H1 (cell line): ENCODE data around the gene ATP2B3.

Experiments
- CHD1 ChIP-seq: IDR thresholded peaks from 2 replicates; pipeline ENCODE4 v1.6.1; 2012; ENCODE audit warnings: low read depth, low read length, improper control_type of control experiment
- CREB1 ChIP-seq: IDR thresholded peaks from 2 replicates; pipeline ENCODE4 v1.6.1; 2012; ENCODE audit warnings: inconsistent platforms
- EP300 ChIP-seq, 2 experiments: IDR thresholded peaks; 1 replicate in 1 of 2; 2 replicates in 1 of 2; pipeline ENCODE4 v1.6.1; 2011 to 2012; ENCODE audit warnings: low read depth in 2 of 2, low read length in 2 of 2, mild to moderate bottlenecking in 2 of 2, borderline replicate concordance in 1 of 2, inconsistent platforms in 1 of 2, moderate library complexity in 1 of 2
- EZH2 ChIP-seq: fragments of 200-600 bp; sonication (generic); IDR thresholded peaks from 2 replicates; pipeline ENCODE4 v1.7.1; 2012; ENCODE audit warnings: low read depth, mild to moderate bottlenecking, moderate library complexity, low read length, inconsistent platforms; ENCODE audit not compliant: severe bottlenecking
- GABPA ChIP-seq: IDR thresholded peaks from 2 replicates; pipeline ENCODE4 v1.6.1; 2011; ENCODE audit warnings: mild to moderate bottlenecking, low read length, moderate library complexity, borderline replicate concordance; ENCODE audit not compliant: insufficient read depth
- JUN ChIP-seq: IDR thresholded peaks from 2 replicates; pipeline ENCODE4 v1.6.1; 2011; ENCODE audit warnings: low read depth, mild to moderate bottlenecking, improper control_type of control experiment, low read length
- POLR2A ChIP-seq, 2 experiments: IDR thresholded peaks; 1 replicate in 1 of 2; 2 replicates in 1 of 2; pipeline ENCODE4 v1.6.1; 2011; ENCODE audit warnings: low read depth in 2 of 2, low read length in 2 of 2, mild to moderate bottlenecking in 2 of 2; ENCODE audit errors: control extremely low read depth in 1 of 2
- POLR2AphosphoS5 ChIP-seq: IDR thresholded peaks from 2 replicates; pipeline ENCODE4 v1.6.1; 2011; ENCODE audit warnings: low read depth, low read length
- RAD21 ChIP-seq, 2 experiments: IDR thresholded peaks in 1 of 2; conservative IDR thresholded peaks in 1 of 2; 2 replicates each; pipeline ENCODE4 v1.6.1; 2011; ENCODE audit warnings: low read depth in 2 of 2, low read length in 2 of 2, improper control_type of control experiment in 1 of 2, inconsistent platforms in 1 of 2, mild to moderate bottlenecking in 1 of 2, moderate library complexity in 1 of 2
- TBP ChIP-seq: IDR thresholded peaks from 2 replicates; pipeline ENCODE4 v1.6.1; 2011; ENCODE audit warnings: low read depth, low read length, improper control_type of control experiment
- TF ChIP-seq, protein P1 (sequence below), 3 experiments: IDR thresholded peaks; 1 replicate in 2 of 3; 2 replicates in 1 of 3; pipeline versions ENCODE4 v1.5.1 to v1.6.1; 2011; ENCODE audit warnings: low read length in 3 of 3, mild to moderate bottlenecking in 3 of 3, inconsistent platforms in 2 of 3, low read depth in 1 of 3, moderate library complexity in 1 of 3; ENCODE audit not compliant: insufficient read depth in 1 of 3; ENCODE audit errors: control extremely low read depth in 1 of 3

DNA sequence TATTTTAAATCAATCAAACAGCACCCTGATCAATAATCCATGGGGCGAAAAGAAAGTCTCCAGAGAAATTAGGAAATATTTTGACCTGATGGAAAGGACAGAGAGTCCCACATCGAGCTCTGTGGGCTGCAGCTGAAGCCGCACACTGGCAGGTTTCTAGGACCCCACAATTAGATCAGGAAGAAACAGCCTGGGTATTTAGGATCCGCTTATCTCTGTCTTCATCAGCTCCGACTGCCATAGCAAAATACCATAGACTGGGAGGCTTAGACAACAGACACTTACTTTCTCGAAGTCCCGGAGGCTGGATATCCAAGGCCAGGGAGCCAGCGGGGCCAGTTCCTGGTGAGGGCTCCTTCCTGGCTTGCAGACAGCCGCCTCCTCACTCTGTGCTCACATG lies 45.1 kb downstream of the ATP2B3 start:
- TF ChIP-seq, protein P1, sequence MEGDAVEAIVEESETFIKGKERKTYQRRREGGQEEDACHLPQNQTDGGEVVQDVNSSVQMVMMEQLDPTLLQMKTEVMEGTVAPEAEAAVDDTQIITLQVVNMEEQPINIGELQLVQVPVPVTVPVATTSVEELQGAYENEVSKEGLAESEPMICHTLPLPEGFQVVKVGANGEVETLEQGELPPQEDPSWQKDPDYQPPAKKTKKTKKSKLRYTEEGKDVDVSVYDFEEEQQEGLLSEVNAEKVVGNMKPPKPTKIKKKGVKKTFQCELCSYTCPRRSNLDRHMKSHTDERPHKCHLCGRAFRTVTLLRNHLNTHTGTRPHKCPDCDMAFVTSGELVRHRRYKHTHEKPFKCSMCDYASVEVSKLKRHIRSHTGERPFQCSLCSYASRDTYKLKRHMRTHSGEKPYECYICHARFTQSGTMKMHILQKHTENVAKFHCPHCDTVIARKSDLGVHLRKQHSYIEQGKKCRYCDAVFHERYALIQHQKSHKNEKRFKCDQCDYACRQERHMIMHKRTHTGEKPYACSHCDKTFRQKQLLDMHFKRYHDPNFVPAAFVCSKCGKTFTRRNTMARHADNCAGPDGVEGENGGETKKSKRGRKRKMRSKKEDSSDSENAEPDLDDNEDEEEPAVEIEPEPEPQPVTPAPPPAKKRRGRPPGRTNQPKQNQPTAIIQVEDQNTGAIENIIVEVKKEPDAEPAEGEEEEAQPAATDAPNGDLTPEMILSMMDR (IDR thresholded peaks at IDR 0.05; ENCODE audit: control extremely low read depth in 1 of 3, insufficient read depth in 1 of 3, low read depth in 1 of 3, low read length in 3 of 3) = no peak
- TF ChIP-seq RAD21 (IDR thresholded peaks at IDR 0.05 in 1 of 2, conservative IDR thresholded peaks at IDR 0.05 in 1 of 2; ENCODE audit: low read depth in 2 of 2, low read length in 2 of 2) = no peak
- TF ChIP-seq EZH2 = no peak
- no peak for TF ChIP-seq POLR2AphosphoS5
- no peak for TF ChIP-seq EP300 (IDR thresholded peaks at IDR 0.05; ENCODE audit: borderline replicate concordance in 1 of 2, low read depth in 2 of 2, low read length in 2 of 2)
- no peak for TF ChIP-seq CREB1
- TF ChIP-seq POLR2A (IDR thresholded peaks at IDR 0.05; ENCODE audit: control extremely low read depth in 1 of 2, low read depth in 2 of 2, low read length in 2 of 2) = no peak
- TF ChIP-seq JUN = no peak
- no peak for TF ChIP-seq TBP
- TF ChIP-seq GABPA = no peak
- no peak for TF ChIP-seq CHD1
